Stimulated activated effector memory CD8-positive, alpha-beta T cell treated with anti-CD3 and anti-CD28 coated beads, Interleukin-12 subunit alpha, Interleukin-12 subunit beta, amount 100 ng/mL, for 72 hours (primary cell): ENCODE results near the gene BPIFA3.

Source experiments
- ATAC-seq: fragments of 150-1000 bp; cut with Tn5 transposase; 2 replicates; pipeline ENCODE4 v1.10.0; 2021
- DNase-seq, 2 donors: peaks; one replicate each; pipeline ENCODE4 v3.0.0; 2021 to 2022; ENCODE audit warnings: low spot score in 2 of 2
- H3K27ac Mint-ChIP-seq: one replicate; pipeline ENCODE4 v1.8.0; 2022; ENCODE audit warnings: mild to moderate bottlenecking, mixed read lengths
- H3K36me3 Mint-ChIP-seq: one replicate; pipeline ENCODE4 v1.8.0; 2022; ENCODE audit warnings: mild to moderate bottlenecking, mixed read lengths
- H3K4me1 Mint-ChIP-seq: one replicate; pipeline ENCODE4 v1.8.0; 2022; ENCODE audit warnings: mixed read lengths
- H3K4me3 Mint-ChIP-seq: one replicate; pipeline ENCODE4 v1.8.0; 2022; ENCODE audit warnings: mild to moderate bottlenecking, mixed read lengths
- H3K9me3 Mint-ChIP-seq: one replicate; pipeline ENCODE4 v1.8.0; 2022; ENCODE audit warnings: mixed read lengths

Gene BPIFA3

GRCh38 chr20:33272155-33272873 lies 55.2 kb downstream of the BPIFA3 start:
- ATAC-seq (no peak), DNase-seq (no peak)
- H3K27ac Mint-ChIP-seq, result no peak overlapping the region
- H3K4me1 Mint-ChIP-seq, result no peaks in the 10 kb centered on the region
- H3K36me3 Mint-ChIP-seq, result no peaks in the 10 kb centered on the region
- H3K4me3 Mint-ChIP-seq, result no peak overlapping the region
- no peaks in the 10 kb centered on the region for H3K9me3 Mint-ChIP-seq

- ATAC-seq (peak; percentile 89), DNase-seq (no peak)
- no peak overlapping the region for H3K4me3 Mint-ChIP-seq
- H3K27ac Mint-ChIP-seq, result no peak overlapping the region
- H3K9me3 Mint-ChIP-seq, result no peaks in the 10 kb centered on the region
- no peaks in the 10 kb centered on the region for H3K4me1 Mint-ChIP-seq
- no peaks in the 10 kb centered on the region for H3K36me3 Mint-ChIP-seq
Measured at GRCh38 chr20:33273117-33273851, 56.1 kb downstream of the BPIFA3 start.

DNA sequence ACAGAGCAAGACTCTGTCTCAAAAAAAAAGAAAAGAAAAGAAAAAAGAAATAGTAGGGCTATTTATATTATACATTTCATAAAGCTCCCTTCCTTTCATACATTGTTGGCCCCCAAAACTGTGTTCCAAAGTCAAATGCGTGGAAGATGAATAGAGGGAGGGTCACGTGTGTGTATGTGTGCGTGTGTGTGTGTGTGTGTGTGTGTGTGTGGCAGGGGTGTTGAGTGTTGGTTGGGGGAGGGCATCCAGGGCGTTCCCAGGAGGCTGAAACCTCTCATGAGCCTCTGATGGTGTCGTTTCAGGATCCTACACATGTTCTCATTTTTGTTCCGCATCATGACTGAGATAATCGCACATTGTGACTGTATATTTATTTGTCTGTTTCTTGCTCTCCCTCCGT lies 58.1 kb downstream of the BPIFA3 start:
- no peak overlapping the region for H3K27ac Mint-ChIP-seq
- ATAC-seq (no peak), DNase-seq (no peak)
- H3K4me3 Mint-ChIP-seq, result no peak overlapping the region
- no peaks in the 10 kb centered on the region for H3K36me3 Mint-ChIP-seq
- H3K9me3 Mint-ChIP-seq, result no peaks in the 10 kb centered on the region
- no peaks in the 10 kb centered on the region for H3K4me1 Mint-ChIP-seq

- H3K27ac Mint-ChIP-seq, result peak overlapping the region; percentile 77
- no peak overlapping the region for H3K4me3 Mint-ChIP-seq
- H3K36me3 Mint-ChIP-seq, result no peaks in the 10 kb centered on the region
- H3K4me1 Mint-ChIP-seq, result no peaks in the 10 kb centered on the region
- DNase-seq (no peak), ATAC-seq (no peak)
- H3K9me3 Mint-ChIP-seq, result no peaks in the 10 kb centered on the region
Measured at GRCh38 chr20:33275871-33276270, 58.7 kb downstream of the BPIFA3 start.

DNA sequence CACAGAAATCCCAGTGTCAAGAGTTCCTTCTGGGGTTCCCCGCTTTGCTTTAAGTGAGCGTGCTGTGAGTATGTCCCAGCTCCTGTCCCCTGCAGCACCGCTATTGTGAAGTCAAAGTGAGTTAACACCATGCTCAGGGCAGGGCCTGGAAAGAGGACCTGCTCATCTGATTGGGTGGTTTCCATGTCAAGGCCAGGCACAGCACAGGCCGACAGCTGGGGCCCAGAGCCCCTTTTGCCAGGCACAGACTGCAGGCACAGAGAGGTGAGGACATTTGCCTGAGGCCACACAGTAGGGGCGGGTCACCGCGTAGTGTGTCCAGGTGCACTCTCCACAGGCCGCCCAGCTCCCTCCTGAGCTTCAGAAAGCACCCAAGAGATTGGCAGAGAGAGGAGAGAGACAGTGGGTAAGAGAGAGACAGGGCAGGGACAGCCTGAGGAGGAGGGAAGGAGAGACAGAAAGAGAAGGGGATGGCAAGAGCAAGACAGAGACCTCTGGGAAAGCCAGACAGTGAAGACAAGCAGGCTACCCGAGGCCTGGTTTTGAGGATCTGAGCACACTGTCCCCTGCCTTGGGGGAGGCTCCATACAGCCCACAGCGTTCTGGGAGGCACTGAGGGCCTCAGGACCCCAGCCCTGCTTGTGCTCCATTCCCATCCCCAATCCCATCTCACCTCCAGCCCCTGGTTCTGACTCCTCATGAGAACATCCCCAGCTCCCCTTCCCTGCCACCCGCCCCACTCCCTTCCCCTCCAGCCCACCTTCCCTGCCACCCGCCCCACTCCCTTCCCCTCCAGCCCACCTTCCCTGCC lies 59.4 kb downstream of the BPIFA3 start:
- no peak overlapping the region for H3K4me3 Mint-ChIP-seq
- ATAC-seq (no peak), DNase-seq (no peak)
- no peaks in the 10 kb centered on the region for H3K4me1 Mint-ChIP-seq
- peak overlapping the region; percentile 77 for H3K27ac Mint-ChIP-seq
- no peaks in the 10 kb centered on the region for H3K36me3 Mint-ChIP-seq
- H3K9me3 Mint-ChIP-seq, result no peaks in the 10 kb centered on the region
